Astrocyte of the spinal cord (primary cell): ENCODE data around the gene RBMS3.

Experiments
- DNase-seq: peaks from one replicate; pipeline ENCODE4 v3.0.0; 2011; ENCODE audit warnings: low read depth, low spot score
- H3K4me3 ChIP-seq: 2 replicates; pipeline ENCODE4 v1.5.1; 2011; ENCODE audit warnings: low read depth, mild to moderate bottlenecking, low read length, moderate library complexity
- CTCF ChIP-seq: IDR thresholded peaks from 2 replicates; pipeline ENCODE4 v1.5.1; 2012; ENCODE audit warnings: low read depth, mild to moderate bottlenecking, low read length, inconsistent platforms
- in situ Hi-C: cut with HindIII; loops from 2 replicates; pipeline ENCODE4 v1.10.0; 2017; ENCODE audit warnings: low sequenced_read_pairs

Gene RBMS3

GRCh38 chr3:29677421-29677820, 396.6 kb downstream of the RBMS3 start:
- no peak for DNase-seq
- no peak for TF ChIP-seq CTCF
- no peak overlapping the region for H3K4me3 ChIP-seq
- in situ Hi-C loops, result no loop called here

GRCh38 chr3:29679944-29680343, 399.1 kb downstream of the RBMS3 start:
- H3K4me3 ChIP-seq, result no peak overlapping the region
- in situ Hi-C loops, result no loop called here
- TF ChIP-seq CTCF, result no peak
- DNase-seq, result no peak

GRCh38 chr3:29683018-29683993, 402.4 kb downstream of the RBMS3 start:
- no peak for TF ChIP-seq CTCF
- DNase-seq, result peak; percentile 47
- H3K4me3 ChIP-seq, result no peak overlapping the region
- in situ Hi-C loops, result no loop called here

- DNase-seq, result peak; percentile 91
- no peak overlapping the region for H3K4me3 ChIP-seq
- no peak for TF ChIP-seq CTCF
- in situ Hi-C loops, result no loop called here
These were observed 406.2 kb downstream of the RBMS3 start for GRCh38 chr3:29686889-29687592.

GRCh38 chr3:29690686-29691353, 409.9 kb downstream of the RBMS3 start:
- in situ Hi-C loops, result no loop called here
- no peak overlapping the region for H3K4me3 ChIP-seq
- DNase-seq, result no peak
- no peak for TF ChIP-seq CTCF

GRCh38 chr3:29693863-29694262, 413.0 kb downstream of the RBMS3 start:
- in situ Hi-C loops, result no loop called here
- no peak for TF ChIP-seq CTCF
- H3K4me3 ChIP-seq, result no peak overlapping the region
- DNase-seq, result peak; percentile 86
